ENCODE results near the gene OPRL1. TPM values are rescaled to one million over a fixed set of nuclear protein-coding genes. Genes with fewer than 3 reads are reported as not detected.

OPRL1 gene
- total RNA-seq, 1 experiment from 2014 or later = 3.9 TPM

- no peaks in the 10 kb centered on the region for H3K9me3 ChIP-seq (ENCODE audit: control insufficient read depth, insufficient read depth, low read depth, low read length)
- BruUV-seq (replicated peaks) = no TSS peak
- TF ChIP-seq POLR2AphosphoS5 (IDR thresholded peaks at IDR 0.05; ENCODE audit: low read depth, low read length) = no peak
- TF ChIP-seq CTCF (IDR thresholded peaks at IDR 0.05) = no peak
- no peak for DNase-seq (ENCODE audit: low read depth, low spot score)
- no peaks in the 10 kb centered on the region for H3K27me3 ChIP-seq (ENCODE audit: control insufficient read depth, insufficient read depth, low read length)
- no peaks in the 10 kb centered on the region for H3K36me3 ChIP-seq (ENCODE audit: control insufficient read depth, insufficient read depth, low read length)
- peak overlapping the region; percentile 50 to 56 for H3K4me3 ChIP-seq (ENCODE audit: low read depth in 2 of 2, low read length in 2 of 2)
- in situ Hi-C loops (cut with HindIII; ENCODE audit: low pct_unique_long_range_greater_than_20kb, low sequenced_read_pairs) = no loop called here
- intact Hi-C loops (cut with micrococcal nuclease; ENCODE audit: unreplicated experiment) = no loop called here
- ChIA-PET CTCF (interaction anchor here (0.8 to 1.9 kb wide), 3 partner anchors 22 to 37 kb away, joined by 3 to 7 read pairs (median 6); no protein-coding TSS in a partner anchor), POLR2A (no interaction called here)
- ATAC-seq = no peak
- no peak overlapping the region for H3K27ac ChIP-seq (ENCODE audit: low read length)
- peaks cover 21% of the 10 kb centered on the region for H3K4me1 ChIP-seq (ENCODE audit: control insufficient read depth, insufficient read depth, low read length)
These were observed 3.0 kb downstream of the OPRL1 start for GRCh38 chr20:64082820-64083377.

DNA sequence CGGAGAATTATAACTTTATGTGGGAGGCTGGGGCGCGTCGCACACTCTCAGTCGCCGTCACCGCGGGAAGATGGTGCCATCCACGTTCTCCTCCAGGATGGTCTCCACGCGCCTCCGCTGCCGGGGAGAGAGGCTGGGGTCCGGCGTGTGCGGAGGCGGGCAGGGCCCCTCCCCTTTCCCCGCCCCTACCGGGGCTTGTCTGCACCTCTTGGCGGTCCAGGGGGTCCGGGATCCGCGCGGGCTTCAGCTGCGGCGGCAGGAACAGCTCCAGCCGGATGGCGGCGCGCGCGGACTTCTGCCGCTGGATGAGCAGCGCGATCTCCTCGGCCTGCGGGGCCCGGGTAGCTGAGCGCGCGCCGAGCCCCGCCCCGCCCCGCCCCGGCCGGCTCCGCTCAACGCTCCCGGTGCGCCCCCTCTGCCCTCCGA lies 3.5 kb downstream of the OPRL1 start:
- Histone ChIP-seq H3K27me3 (ENCODE audit: control insufficient read depth, insufficient read depth, low read length) (no peaks in the 10 kb centered on the region), H3K27ac (ENCODE audit: low read length) (no peak overlapping the region; the same call in 1 of the 2 replicates), H3K4me1 (ENCODE audit: control insufficient read depth, insufficient read depth, low read length) (peaks cover 16% of the 10 kb centered on the region), H3K4me3 (ENCODE audit: low read depth in 2 of 2, low read length in 2 of 2) (peak overlapping the region; percentile 50 to 56), H3K36me3 (ENCODE audit: control insufficient read depth, insufficient read depth, low read length) (no peaks in the 10 kb centered on the region), H3K9me3 (ENCODE audit: control insufficient read depth, insufficient read depth, low read depth, low read length) (no peaks in the 10 kb centered on the region)
- no peak for DNase-seq (ENCODE audit: low read depth, low spot score)
- TF ChIP-seq TCF7L2 (IDR thresholded peaks at IDR 0.05; ENCODE audit: low read depth, low read length) (no peak), SIN3A (IDR thresholded peaks at IDR 0.05; ENCODE audit: borderline replicate concordance, insufficient read depth, low read depth, low read length) (no peak), CTCF (IDR thresholded peaks at IDR 0.05) (peak; percentile 97)
- TF ChIP-seq, protein P1, sequence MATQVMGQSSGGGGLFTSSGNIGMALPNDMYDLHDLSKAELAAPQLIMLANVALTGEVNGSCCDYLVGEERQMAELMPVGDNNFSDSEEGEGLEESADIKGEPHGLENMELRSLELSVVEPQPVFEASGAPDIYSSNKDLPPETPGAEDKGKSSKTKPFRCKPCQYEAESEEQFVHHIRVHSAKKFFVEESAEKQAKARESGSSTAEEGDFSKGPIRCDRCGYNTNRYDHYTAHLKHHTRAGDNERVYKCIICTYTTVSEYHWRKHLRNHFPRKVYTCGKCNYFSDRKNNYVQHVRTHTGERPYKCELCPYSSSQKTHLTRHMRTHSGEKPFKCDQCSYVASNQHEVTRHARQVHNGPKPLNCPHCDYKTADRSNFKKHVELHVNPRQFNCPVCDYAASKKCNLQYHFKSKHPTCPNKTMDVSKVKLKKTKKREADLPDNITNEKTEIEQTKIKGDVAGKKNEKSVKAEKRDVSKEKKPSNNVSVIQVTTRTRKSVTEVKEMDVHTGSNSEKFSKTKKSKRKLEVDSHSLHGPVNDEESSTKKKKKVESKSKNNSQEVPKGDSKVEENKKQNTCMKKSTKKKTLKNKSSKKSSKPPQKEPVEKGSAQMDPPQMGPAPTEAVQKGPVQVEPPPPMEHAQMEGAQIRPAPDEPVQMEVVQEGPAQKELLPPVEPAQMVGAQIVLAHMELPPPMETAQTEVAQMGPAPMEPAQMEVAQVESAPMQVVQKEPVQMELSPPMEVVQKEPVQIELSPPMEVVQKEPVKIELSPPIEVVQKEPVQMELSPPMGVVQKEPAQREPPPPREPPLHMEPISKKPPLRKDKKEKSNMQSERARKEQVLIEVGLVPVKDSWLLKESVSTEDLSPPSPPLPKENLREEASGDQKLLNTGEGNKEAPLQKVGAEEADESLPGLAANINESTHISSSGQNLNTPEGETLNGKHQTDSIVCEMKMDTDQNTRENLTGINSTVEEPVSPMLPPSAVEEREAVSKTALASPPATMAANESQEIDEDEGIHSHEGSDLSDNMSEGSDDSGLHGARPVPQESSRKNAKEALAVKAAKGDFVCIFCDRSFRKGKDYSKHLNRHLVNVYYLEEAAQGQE (IDR thresholded peaks at IDR 0.05; ENCODE audit: insufficient read depth in 1 of 2, low read depth in 2 of 2, low read length in 1 of 2) = no peak
- ATAC-seq = peak; percentile 72
- in situ Hi-C loops (cut with HindIII; ENCODE audit: low pct_unique_long_range_greater_than_20kb, low sequenced_read_pairs) = no loop called here
- BruUV-seq (replicated peaks) = no TSS peak
- ChIA-PET CTCF (interaction anchor here (0.6 to 1.9 kb wide), 4 partner anchors 21 to 37 kb away, joined by 3 to 7 read pairs (median 4); partner anchors contain the start of gene TCEA2), POLR2A (no interaction called here)
- intact Hi-C loops (cut with micrococcal nuclease; ENCODE audit: unreplicated experiment) = no loop called here

All from Panc1 (cell line).